GM12873 (cell line): ENCODE results near the gene IRF7.

Experiments used
- CTCF ChIP-seq: IDR thresholded peaks from 2 replicates; pipeline ENCODE4 v1.5.1; 2012; ENCODE audit warnings: low read depth, mild to moderate bottlenecking, moderate library complexity, low read length, control low read depth; ENCODE audit not compliant: insufficient read depth; ENCODE audit errors: missing control alignments

The IRF7 gene

GRCh38 chr11:657691-658126 lies 42.0 kb upstream of the IRF7 start:
- no peak for TF ChIP-seq CTCF

GRCh38 chr11:656866-657265 lies 41.1 kb upstream of the IRF7 start:
- no peak for TF ChIP-seq CTCF

- no peak for TF ChIP-seq CTCF
Measured at GRCh38 chr11:656426-656825, 40.7 kb upstream of the IRF7 start.

- no peak for TF ChIP-seq CTCF
Measured at GRCh38 chr11:655036-655726, 39.4 kb upstream of the IRF7 start.

GRCh38 chr11:653837-654236 lies 38.1 kb upstream of the IRF7 start:
- TF ChIP-seq CTCF, result no peak

- TF ChIP-seq CTCF, result no peak
Measured at GRCh38 chr11:650482-650881, 34.7 kb upstream of the IRF7 start.

GRCh38 chr11:646214-646613 lies 30.5 kb upstream of the IRF7 start:
- no peak for TF ChIP-seq CTCF

- no peak for TF ChIP-seq CTCF
Measured at GRCh38 chr11:645536-645935, 29.8 kb upstream of the IRF7 start.
